HUDEP-2 (cell line): ENCODE results near the gene NFAT5.
"Not testable (repeated sequence)": the region's sequence is repeated elsewhere in the genome, so short reads cannot be mapped to it uniquely, and the experiment has no call there.

Experiments
- DNase-seq, 76 experiments: peaks; one replicate each; lab custom pipeline; 2025; ENCODE audit not compliant: unreplicated experiment in 76 of 76; lab: John Stamatoyannopoulos, UW

NFAT5 gene

DNA sequence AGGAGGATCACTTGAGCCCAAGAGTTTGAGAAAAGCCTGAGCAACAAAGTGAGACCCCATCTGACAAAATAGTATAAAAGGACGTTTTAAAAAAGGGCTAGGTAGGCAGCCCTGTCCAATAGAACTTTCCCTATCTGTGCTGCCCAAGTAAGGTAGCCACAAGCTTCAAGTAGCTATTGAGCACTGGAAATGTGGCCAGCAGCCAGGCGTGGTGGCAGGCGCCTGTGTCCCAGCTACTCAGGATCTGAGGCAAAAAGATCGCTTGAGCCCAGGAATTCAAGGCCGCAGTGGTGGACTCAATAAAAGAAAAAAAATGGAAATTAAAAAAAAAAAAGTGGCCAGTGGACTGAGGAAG, 162.1 kb downstream of the NFAT5 start:
- peak in 6 of 76 experiments; percentile 2 to 21 (median 6) for DNase-seq

- DNase-seq, result not testable (repeated sequence)
These were observed 163.3 kb downstream of the NFAT5 start for GRCh38 chr16:69729030-69729429.

- DNase-seq, result not testable (repeated sequence)
These were observed 165.5 kb downstream of the NFAT5 start for GRCh38 chr16:69731280-69731679.

DNA sequence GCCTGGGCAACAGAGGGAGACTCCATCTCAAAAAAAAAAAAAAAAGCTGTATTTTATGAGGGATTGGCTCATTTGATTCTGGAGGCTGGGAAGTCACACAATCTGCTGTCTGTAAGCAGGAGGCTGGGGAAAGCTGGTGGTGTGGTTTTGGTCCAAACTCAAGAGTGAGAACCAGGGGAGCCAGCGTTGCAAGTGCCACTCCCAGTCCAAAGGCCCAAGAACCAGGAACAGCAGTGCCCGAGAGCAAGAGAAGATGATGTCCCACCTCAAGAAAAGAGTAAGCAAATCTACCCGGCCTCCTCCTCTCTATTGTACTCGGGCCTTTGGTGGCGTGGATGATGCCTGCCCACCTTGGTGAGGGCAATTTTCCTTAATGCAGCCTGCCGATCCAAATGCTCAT, 166.3 kb downstream of the NFAT5 start:
- DNase-seq, result no peak

GRCh38 chr16:69741519-69741918, 175.8 kb downstream of the NFAT5 start:
- no peak for DNase-seq

DNA sequence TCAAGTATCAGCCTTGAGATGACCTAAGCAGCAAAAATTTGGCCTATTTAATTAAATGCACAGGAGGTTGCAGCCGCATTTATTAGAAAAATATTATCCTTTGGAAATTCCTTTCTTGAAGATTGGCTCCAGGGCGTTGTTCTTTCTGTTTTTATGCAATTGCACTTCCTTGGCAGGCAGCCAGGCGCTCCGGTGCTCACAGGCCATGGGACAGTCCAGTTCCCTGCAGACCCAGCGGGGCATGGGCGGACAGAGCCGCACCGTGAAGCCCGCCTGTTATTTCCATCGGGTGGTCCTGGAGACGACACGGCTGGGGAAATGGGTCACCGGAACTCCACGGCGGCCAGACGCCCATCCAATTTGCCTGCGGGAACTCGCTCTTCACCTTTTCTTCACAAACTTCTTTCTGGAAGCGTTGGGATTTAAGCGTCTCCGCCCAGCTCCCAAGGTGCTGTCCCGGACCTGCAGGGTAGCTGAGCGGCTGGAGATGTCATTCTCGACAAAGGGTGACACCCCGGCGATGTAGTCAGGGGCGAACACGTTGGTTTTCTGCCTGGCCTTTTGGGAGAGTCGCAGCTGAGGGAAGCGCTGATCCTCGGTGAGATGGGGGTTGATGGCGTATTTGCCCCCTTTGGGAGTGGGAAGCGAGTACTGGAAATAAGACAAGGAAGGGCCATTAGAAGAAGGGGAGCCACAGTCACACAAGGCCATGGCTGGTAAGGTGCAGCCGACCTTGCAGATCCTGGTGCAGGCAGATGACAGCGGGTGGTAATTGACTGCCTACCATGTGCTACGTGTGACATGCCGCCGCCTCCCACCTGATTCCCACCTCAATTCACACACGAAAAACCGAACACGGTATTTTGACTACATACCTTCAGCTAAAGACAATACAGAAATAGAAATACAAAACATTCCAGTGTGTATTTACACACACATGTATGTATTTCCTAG, 176.5 kb downstream of the NFAT5 start:
- no peak for DNase-seq

- no peak for DNase-seq
These were observed 178.8 kb downstream of the NFAT5 start for GRCh38 chr16:69744363-69745231.

GRCh38 chr16:69745232-69745612, 179.5 kb downstream of the NFAT5 start:
- no peak for DNase-seq

- DNase-seq, result no peak
These were observed 180.2 kb downstream of the NFAT5 start for GRCh38 chr16:69745959-69746358.

GRCh38 chr16:69747115-69747514, 181.3 kb downstream of the NFAT5 start:
- peak in 1 of 76 experiments; percentile 42 for DNase-seq

DNA sequence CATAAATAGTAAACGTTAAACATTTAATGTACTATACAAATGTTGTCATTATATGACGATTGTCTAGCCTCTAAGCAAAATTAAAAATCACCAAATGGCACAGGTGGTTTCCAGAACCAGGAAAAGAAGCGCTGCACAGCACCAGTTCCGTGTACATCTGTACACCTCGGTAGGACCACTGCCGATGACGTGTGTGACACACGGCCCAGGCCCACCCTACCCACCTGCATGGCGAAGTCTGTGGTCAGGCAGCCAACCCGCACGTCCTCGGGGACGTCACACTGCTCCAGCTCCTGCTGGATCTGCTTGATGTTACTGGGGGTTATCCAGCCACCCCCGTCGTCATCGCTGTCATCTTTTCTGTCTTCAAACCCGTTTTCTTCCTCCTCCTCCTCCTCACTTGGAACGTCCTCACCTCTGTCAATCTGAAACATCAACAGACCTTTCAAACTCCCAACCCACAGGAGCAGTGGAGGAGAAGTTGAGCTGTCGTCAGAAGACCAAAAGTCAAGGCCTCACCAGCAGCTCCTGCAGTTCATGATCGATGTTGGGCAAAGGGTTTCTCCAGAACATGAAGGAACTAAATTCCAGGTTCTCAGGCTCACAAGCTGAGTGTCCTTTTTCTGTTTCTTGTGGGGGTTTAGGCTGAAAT, 183.1 kb downstream of the NFAT5 start:
- DNase-seq, result no peak

- DNase-seq, result no peak
These were observed 188.3 kb downstream of the NFAT5 start for GRCh38 chr16:69754143-69754468.
